ENCODE results near the gene THAP11.
A peak's percentile ranks its signal among the peaks of the same experiment; 100 is the strongest.

Gene THAP11

GRCh38 chr16:67879936-67880335 is 37.8 kb downstream of the THAP11 start:
- DNase-seq (ENCODE audit: low read depth) = no peak
- H3K4me3 ChIP-seq (ENCODE audit: low read depth, low read length) = no peak overlapping the region

GRCh38 chr16:67880584-67880983 is 38.5 kb downstream of the THAP11 start:
- DNase-seq (ENCODE audit: low read depth) = no peak
- H3K4me3 ChIP-seq (ENCODE audit: low read depth, low read length) = no peak overlapping the region

- no peak for DNase-seq (ENCODE audit: low read depth)
- no peak overlapping the region for H3K4me3 ChIP-seq (ENCODE audit: low read depth, low read length)
These were observed 39.6 kb downstream of the THAP11 start for GRCh38 chr16:67881621-67882161.

DNA sequence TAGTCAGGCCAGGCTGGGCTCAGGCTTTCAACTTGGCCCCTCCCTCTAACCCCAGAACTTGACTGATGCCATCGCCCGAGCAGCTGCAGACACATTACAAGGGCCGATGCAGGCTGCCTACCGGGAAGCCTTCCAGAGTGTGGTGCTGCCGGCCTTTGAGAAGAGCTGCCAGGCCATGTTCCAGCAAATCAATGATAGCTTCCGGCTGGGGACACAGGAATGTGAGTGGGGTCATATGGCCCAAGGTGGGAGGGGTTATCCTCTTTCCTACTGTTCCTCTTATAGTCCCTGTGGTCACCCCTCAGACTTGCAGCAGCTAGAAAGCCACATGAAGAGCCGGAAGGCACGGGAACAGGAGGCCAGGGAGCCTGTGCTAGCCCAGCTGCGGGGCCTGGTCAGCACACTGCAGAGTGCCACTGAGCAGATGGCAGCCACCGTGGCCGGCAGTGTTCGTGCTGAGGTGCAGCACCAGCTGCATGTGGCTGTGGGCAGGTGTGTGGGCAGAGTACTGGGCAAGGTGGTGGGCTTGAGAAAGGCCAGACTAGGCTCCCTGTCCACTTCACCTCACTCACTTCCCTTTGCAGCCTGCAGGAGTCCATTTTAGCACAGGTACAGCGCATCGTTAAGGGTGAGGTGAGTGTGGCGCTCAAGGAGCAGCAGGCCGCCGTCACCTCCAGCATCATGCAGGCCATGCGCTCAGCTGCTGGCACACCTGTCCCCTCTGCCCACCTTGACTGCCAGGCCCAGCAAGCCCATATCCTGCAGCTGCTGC is 40.4 kb downstream of the THAP11 start:
- no peak overlapping the region for H3K4me3 ChIP-seq (ENCODE audit: low read depth, low read length)
- DNase-seq (ENCODE audit: low read depth) = peak; percentile 47

- DNase-seq (ENCODE audit: low read depth) = no peak
These were observed 41.2 kb downstream of the THAP11 start for GRCh38 chr16:67883146-67883871.

GRCh38 chr16:67883872-67884261 is 41.7 kb downstream of the THAP11 start:
- H3K4me3 ChIP-seq (ENCODE audit: low read depth, low read length) = no peak overlapping the region
- no peak for DNase-seq (ENCODE audit: low read depth)

More at GRCh38 chr16:67883146-67883871, 41.2 kb downstream of the THAP11 start:
- no peak overlapping the region for H3K4me3 ChIP-seq (ENCODE audit: low read depth, low read length)

DNA sequence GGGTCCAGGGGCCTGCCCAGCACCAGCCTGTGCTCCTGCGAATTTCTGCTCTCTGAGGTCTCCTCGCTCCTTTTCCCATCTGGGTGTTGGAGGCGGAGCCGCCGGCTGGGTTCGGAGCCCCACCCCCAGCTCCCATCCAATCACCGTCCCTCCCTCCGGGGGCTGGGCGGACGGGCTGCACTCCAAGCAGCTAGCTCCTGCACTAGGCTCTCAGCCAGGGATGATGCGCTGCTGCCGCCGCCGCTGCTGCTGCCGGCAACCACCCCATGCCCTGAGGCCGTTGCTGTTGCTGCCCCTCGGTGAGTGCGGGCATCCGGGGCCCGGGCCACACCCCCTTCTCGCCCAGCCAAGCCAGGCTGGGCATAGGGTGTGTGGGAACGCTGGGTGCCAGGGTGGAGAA is 42.6 kb downstream of the THAP11 start, which contains the start of gene NRN1L:
Gene NRN1L (plus strand): TSS at position 202 of the 400 bp plus-strand sequence. CDS start 19 bp downstream, at position 221.
- no peak within 1 kb of the TSS for H3K4me3 ChIP-seq (ENCODE audit: low read depth, low read length)
- DNase-seq (ENCODE audit: low read depth) = peak; percentile 66

GRCh38 chr16:67885545-67885944 is 43.4 kb downstream of the THAP11 start:
- H3K4me3 ChIP-seq (ENCODE audit: low read depth, low read length) = no peak overlapping the region
- DNase-seq (ENCODE audit: low read depth) = no peak

- no peak for DNase-seq (ENCODE audit: low read depth)
- no peak overlapping the region for H3K4me3 ChIP-seq (ENCODE audit: low read depth, low read length)
These were observed 43.9 kb downstream of the THAP11 start for GRCh38 chr16:67885976-67886375.

GRCh38 chr16:67886387-67886786 is 44.3 kb downstream of the THAP11 start:
- no peak overlapping the region for H3K4me3 ChIP-seq (ENCODE audit: low read depth, low read length)
- no peak for DNase-seq (ENCODE audit: low read depth)

DNA sequence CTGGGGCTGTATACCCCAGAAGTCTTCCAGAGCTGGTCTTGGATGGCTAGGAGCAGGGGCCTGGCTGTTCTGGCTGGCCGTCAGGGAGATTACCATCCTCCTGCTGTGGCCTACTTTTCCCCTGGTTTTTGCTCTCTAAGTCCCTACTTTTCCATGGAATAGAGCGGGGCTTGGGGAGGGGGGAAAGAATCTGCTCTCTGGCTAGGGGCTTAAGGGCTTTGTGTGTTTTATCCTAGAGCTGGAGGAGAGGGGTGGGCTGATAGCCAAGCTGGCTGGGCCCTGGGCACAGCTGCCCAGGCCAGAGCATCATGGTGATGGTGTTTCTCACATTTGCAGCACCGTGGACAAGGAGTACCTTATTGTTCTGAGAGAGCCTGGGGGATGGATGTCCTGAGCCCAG is 46.2 kb downstream of the THAP11 start:
- no peak for DNase-seq (ENCODE audit: low read depth)

DNA sequence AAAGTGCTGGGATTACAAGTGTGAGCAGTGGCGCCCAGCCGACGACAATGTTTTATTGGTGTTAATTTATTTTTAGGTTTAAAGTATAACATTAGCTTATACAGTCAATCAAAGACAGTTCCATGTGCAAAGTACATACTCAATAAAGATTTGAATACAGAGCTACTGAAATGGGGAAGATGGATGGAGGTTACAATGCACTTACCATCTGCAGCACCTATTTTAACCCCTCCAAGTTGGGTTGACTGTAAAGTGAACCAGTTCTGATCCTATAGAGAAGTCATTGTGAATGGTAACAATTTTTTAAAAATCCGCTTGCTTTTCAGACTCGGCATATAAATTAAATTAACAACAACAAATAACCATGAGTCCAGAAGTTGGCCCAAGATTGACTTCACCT is 50.3 kb downstream of the THAP11 start:
- peak overlapping the region; percentile 46 for H3K4me3 ChIP-seq (ENCODE audit: low read depth, low read length)
- DNase-seq (ENCODE audit: low read depth) = no peak

More for the DNA sequence above, 46.2 kb downstream of the THAP11 start:
- no peak overlapping the region for H3K4me3 ChIP-seq (ENCODE audit: low read depth, low read length)

- peak; percentile 76 for DNase-seq (ENCODE audit: low read depth)
- peak within 1 kb of the TSS; percentile 98 for H3K4me3 ChIP-seq (ENCODE audit: low read depth, low read length)
These were observed 51.0 kb downstream of the THAP11 start, which contains the start of gene PSKH1 for GRCh38 chr16:67892899-67893742. TSS of gene PSKH1 (plus strand) at chr16:67893254. CDS start at chr16:67908750, 15,496 bp downstream.

All from skeletal muscle cell (primary cell).